ENCODE data around the gene CABLES1.

The CABLES1 gene

DNA sequence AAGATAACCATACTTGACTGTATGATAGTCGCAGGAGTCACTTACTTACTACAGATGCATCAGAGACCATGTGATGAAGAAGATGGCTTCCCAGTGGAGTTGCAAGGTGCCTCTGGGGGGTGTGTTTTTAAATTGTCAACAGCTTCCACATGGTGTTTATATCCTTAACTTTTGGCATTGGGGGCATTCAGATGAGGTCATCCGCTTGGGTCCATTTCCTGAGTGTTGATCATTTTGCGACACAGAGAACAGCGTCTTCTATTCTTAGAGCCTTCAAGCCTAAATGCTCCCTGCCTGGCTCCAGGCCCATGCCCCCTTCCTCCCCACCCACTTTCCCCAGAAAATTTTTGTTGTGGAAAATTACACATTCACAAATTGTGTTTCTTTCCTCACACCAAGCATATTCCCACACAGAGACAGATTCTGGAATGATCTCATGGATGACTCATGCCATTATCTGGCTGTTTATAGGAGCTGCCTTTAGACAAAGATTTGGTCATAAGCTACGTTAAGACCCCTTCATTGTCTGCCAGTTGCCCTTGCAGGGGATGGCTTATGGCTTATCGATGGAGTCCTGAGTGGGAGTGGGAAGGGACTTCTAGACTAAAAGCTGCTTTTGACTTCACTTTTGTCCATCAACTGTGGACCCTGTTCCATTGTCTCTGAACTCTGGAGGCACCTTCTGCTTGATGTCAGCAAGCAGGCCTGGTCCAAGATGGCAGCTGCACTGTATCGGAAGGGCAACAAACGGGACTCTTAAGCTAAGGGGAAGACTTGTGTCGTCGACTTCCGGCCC, 91.8 kb downstream of the CABLES1 start (continued):
- TF ChIP-seq PATZ1 (tag by site-specific recombination; IDR thresholded peaks at IDR 0.05) (0 out of 2 replicates have a peak, but pooled peaks have one; percentile 44), KLF1 (tag by site-specific recombination; IDR thresholded peaks at IDR 0.05) (no peak), KLF9 (tag by site-specific recombination; IDR thresholded peaks at IDR 0.05; ENCODE audit: low read depth) (peak; percentile 40; the same call in 1 of the 2 replicates), FEZF1 (tag by site-specific recombination; IDR thresholded peaks at IDR 0.05) (peak; percentile 21; the same call in 1 of the 2 replicates), ZFP69B (tag by site-specific recombination; IDR thresholded peaks at IDR 0.05) (peak; percentile 27; the same call in 1 of the 2 replicates), SETDB1 (IDR thresholded peaks at IDR 0.05; ENCODE audit: insufficient read length, low read length) (peak; percentile 33), ZNF704 (tag by site-specific recombination; IDR thresholded peaks at IDR 0.05) (no peak), ZNF335 (tag by site-specific recombination; conservative IDR thresholded peaks at IDR 0.05) (peak; percentile 41; the same call in 1 of the 2 replicates), ZNF558 (tag by site-specific recombination; IDR thresholded peaks at IDR 0.05) (0 out of 2 replicates have a peak, but pooled peaks have one; percentile 17)
- TF ChIP-seq, protein P1, sequence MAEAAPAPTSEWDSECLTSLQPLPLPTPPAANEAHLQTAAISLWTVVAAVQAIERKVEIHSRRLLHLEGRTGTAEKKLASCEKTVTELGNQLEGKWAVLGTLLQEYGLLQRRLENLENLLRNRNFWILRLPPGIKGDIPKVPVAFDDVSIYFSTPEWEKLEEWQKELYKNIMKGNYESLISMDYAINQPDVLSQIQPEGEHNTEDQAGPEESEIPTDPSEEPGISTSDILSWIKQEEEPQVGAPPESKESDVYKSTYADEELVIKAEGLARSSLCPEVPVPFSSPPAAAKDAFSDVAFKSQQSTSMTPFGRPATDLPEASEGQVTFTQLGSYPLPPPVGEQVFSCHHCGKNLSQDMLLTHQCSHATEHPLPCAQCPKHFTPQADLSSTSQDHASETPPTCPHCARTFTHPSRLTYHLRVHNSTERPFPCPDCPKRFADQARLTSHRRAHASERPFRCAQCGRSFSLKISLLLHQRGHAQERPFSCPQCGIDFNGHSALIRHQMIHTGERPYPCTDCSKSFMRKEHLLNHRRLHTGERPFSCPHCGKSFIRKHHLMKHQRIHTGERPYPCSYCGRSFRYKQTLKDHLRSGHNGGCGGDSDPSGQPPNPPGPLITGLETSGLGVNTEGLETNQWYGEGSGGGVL (tag by site-specific recombination; IDR thresholded peaks at IDR 0.05), result peak; percentile 33; the same call in 1 of the 2 replicates

DNA sequence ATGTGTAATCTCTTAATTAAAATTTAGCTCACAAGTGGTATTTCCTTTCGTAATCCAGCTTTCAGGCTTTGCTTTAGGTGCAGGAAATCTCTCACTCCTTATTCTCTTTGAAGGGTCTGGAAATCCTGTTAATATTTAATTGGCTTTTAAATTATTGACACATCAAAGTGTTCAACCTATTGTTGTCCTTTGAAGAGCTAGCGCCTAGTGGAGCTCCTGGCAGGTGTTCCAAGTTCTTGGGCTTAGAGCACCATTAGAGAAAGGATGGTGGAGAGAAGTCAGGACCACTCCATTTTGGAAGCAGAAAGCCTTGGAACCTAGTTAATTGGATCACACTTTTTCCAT, 92.4 kb downstream of the CABLES1 start:
- no peak for TF ChIP-seq ZNF2 (tag by site-specific recombination; IDR thresholded peaks at IDR 0.05)
- TF ChIP-seq BCL11B (tag by site-specific recombination; IDR thresholded peaks at IDR 0.05; ENCODE audit: low read depth), result no peak
- TF ChIP-seq ZNF433 (tag by site-specific recombination; IDR thresholded peaks at IDR 0.05; ENCODE audit: low read depth), result no peak
- TF ChIP-seq ZNF362 (tag by site-specific recombination; IDR thresholded peaks at IDR 0.05), result no peak
- no peak for TF ChIP-seq ZNF473 (tag by site-specific recombination; IDR thresholded peaks at IDR 0.05)
- TF ChIP-seq, protein P2, sequence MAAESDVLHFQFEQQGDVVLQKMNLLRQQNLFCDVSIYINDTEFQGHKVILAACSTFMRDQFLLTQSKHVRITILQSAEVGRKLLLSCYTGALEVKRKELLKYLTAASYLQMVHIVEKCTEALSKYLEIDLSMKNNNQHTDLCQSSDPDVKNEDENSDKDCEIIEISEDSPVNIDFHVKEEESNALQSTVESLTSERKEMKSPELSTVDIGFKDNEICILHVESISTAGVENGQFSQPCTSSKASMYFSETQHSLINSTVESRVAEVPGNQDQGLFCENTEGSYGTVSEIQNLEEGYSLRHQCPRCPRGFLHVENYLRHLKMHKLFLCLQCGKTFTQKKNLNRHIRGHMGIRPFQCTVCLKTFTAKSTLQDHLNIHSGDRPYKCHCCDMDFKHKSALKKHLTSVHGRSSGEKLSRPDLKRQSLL (tag by site-specific recombination; IDR thresholded peaks at IDR 0.05), result no peak
- no peak for TF ChIP-seq ZNF140 (tag by site-specific recombination; IDR thresholded peaks at IDR 0.05)
- POLR2A ChIA-PET, result interaction anchor here (0.5 kb wide), 1 partner anchor 318 kb away, joined by 3 read pairs; no protein-coding TSS in a partner anchor
- CTCF ChIA-PET, result interaction anchor here (0.5 to 0.9 kb wide), 2 partner anchors 35 to 184 kb away, joined by 3 to 4 read pairs; no protein-coding TSS in a partner anchor
- Histone ChIP-seq H3K4me1 (ENCODE audit: control insufficient read depth, insufficient read depth, low read length) (no peaks in the 10 kb centered on the region), H3K36me3 (ENCODE audit: control insufficient read depth in 2 of 2, insufficient read depth in 1 of 2, low read length in 2 of 2) (peaks cover 0 to 3% of the 10 kb centered on the region in 2 experiments; a peak in 1 of 3 replicates), H3K27ac (ENCODE audit: extremely low read depth, low read depth, low read length) (no peak overlapping the region), H3K9me3 (ENCODE audit: control insufficient read depth, insufficient read depth, low read depth, low read length) (no peaks in the 10 kb centered on the region), H3K4me3 (ENCODE audit: low read depth, low read length) (no peak overlapping the region)
